Parathyroid adenoma (tissue), 2 donors: ENCODE measurements around the gene PODXL.

Source experiments
- H2AFZ ChIP-seq: fragments of 300-600 bp; sonication (generic); one replicate; pipeline ENCODE4 v1.7.0; 2017; ENCODE audit warnings: antibody characterized with exemption, mild to moderate bottlenecking
- H3K27ac ChIP-seq: fragments of 300-600 bp; sonication (generic); one replicate; pipeline ENCODE4 v1.7.0; 2017
- H3K27me3 ChIP-seq: fragments of 300-600 bp; sonication (generic); one replicate; pipeline ENCODE4 v1.7.0; 2017; ENCODE audit warnings: low read length; ENCODE audit not compliant: control insufficient read depth, insufficient read depth
- H3K36me3 ChIP-seq: fragments of 300-600 bp; sonication (generic); one replicate; pipeline ENCODE4 v1.7.0; 2017; ENCODE audit warnings: low read length; ENCODE audit not compliant: control insufficient read depth, insufficient read depth
- H3K4me1 ChIP-seq: fragments of 300-600 bp; sonication (generic); one replicate; pipeline ENCODE4 v1.7.0; 2017; ENCODE audit warnings: control low read depth
- H3K4me2 ChIP-seq: fragments of 300-600 bp; sonication (generic); one replicate; pipeline ENCODE4 v1.7.0; 2017; ENCODE audit warnings: low read length
- H3K4me3 ChIP-seq: fragments of 300-600 bp; sonication (generic); one replicate; pipeline ENCODE4 v1.7.0; 2017; ENCODE audit warnings: low read depth, low read length
- H3K79me2 ChIP-seq: fragments of 300-600 bp; sonication (generic); one replicate; pipeline ENCODE4 v1.7.0; 2017; ENCODE audit warnings: control low read depth
- H3K9ac ChIP-seq: fragments of 300-600 bp; sonication (generic); one replicate; pipeline ENCODE4 v1.7.0; 2017; ENCODE audit warnings: mild to moderate bottlenecking
- H3K9me3 ChIP-seq: fragments of 300-600 bp; sonication (generic); one replicate; pipeline ENCODE4 v1.7.0; 2017; ENCODE audit warnings: low read length; ENCODE audit not compliant: control insufficient read depth
- TF ChIP-seq, protein P1 (sequence below): fragments of 300-600 bp; sonication (generic); IDR thresholded peaks from one replicate; pipeline ENCODE4 v1.7.0; 2017; ENCODE audit warnings: antibody characterized with exemption, mild to moderate bottlenecking
- donor health status: primary hyperparathyroidism.

PODXL gene

DNA sequence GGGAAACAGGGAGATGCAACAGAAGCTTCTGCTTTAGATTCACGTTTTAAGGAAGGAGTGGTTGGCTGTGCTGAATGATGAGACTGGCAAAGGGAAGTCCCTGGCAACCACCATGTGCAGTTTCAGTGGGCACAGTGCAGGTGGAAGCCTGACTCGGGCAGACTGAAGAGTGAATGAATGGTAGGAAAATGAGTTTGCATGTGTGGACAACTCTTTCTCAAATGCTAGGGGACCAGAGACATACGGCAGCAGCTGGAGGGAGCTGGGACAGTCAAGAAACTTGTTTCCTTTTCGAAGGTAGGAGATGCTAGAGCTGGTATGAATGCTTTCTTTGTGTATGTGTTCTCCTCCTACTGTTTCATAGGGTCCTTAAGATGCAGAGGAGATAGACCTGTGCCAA lies 29.0 kb downstream of the PODXL start:
- Histone ChIP-seq H3K27ac (no peak overlapping the region), H3K36me3 (no peaks in the 10 kb centered on the region), H3K27me3 (no peaks in the 10 kb centered on the region), H3K4me3 (no peak overlapping the region), H3K79me2 (no peaks in the 10 kb centered on the region), H3K4me1 (no peaks in the 10 kb centered on the region), H2AFZ (no peak overlapping the region), H3K9me3 (no peaks in the 10 kb centered on the region), H3K9ac (no peak overlapping the region), H3K4me2 (no peak overlapping the region)
- TF ChIP-seq, protein P1, sequence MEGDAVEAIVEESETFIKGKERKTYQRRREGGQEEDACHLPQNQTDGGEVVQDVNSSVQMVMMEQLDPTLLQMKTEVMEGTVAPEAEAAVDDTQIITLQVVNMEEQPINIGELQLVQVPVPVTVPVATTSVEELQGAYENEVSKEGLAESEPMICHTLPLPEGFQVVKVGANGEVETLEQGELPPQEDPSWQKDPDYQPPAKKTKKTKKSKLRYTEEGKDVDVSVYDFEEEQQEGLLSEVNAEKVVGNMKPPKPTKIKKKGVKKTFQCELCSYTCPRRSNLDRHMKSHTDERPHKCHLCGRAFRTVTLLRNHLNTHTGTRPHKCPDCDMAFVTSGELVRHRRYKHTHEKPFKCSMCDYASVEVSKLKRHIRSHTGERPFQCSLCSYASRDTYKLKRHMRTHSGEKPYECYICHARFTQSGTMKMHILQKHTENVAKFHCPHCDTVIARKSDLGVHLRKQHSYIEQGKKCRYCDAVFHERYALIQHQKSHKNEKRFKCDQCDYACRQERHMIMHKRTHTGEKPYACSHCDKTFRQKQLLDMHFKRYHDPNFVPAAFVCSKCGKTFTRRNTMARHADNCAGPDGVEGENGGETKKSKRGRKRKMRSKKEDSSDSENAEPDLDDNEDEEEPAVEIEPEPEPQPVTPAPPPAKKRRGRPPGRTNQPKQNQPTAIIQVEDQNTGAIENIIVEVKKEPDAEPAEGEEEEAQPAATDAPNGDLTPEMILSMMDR, result no peak

DNA sequence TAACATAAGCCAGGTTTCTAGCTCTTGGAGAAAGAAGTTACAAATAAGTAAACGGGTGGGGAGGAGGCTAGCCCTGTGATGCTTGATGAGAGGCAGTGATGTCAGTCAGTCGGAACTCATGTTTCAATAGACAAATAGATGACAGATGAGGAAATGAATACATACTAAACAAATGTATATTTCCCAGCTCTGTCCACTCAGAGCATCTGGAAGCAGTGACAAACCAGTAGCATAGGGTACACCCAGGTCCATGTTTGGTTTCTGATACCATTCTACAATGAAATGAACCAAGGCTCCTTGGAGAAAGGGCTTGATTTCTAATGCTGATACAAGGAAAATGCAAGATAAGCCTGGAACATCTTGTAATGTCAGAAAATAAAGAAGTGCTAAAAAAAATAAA lies 30.6 kb downstream of the PODXL start:
- Histone ChIP-seq H3K4me3 (no peak overlapping the region), H3K79me2 (no peaks in the 10 kb centered on the region), H3K4me1 (no peaks in the 10 kb centered on the region), H3K9me3 (no peaks in the 10 kb centered on the region), H3K27me3 (no peaks in the 10 kb centered on the region), H2AFZ (no peak overlapping the region), H3K9ac (no peak overlapping the region), H3K4me2 (no peak overlapping the region), H3K27ac (no peak overlapping the region), H3K36me3 (no peaks in the 10 kb centered on the region)
- TF ChIP-seq, protein P1, result no peak

- no peak overlapping the region for H2AFZ ChIP-seq
- no peak overlapping the region for H3K9ac ChIP-seq
- no peak overlapping the region for H3K4me3 ChIP-seq
- no peaks in the 10 kb centered on the region for H3K27me3 ChIP-seq
- no peak overlapping the region for H3K27ac ChIP-seq
- H3K4me1 ChIP-seq, result no peaks in the 10 kb centered on the region
- H3K9me3 ChIP-seq, result no peaks in the 10 kb centered on the region
- H3K4me2 ChIP-seq, result no peak overlapping the region
- H3K36me3 ChIP-seq, result no peaks in the 10 kb centered on the region
- no peaks in the 10 kb centered on the region for H3K79me2 ChIP-seq
- TF ChIP-seq, protein P1, result no peak
Observed at GRCh38 chr7:131524703-131525102, 31.7 kb downstream of the PODXL start.

DNA sequence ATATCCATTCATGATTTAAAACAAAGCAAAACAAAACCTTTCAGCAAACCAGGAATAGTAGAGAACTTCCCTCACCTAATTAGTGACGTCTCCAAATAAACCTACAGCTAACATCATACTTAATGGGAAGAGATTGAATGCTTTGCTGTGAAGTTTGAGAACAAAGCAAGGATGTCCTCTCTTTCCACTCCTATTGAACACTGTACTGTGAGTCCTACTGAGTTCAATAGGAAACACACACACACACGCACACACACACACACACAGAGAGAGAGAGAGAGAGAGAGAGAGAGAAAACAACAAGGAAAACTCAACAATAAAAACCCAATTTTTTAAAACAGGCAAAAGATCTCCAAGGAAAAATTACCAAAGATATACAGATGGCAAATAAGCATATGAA lies 32.3 kb downstream of the PODXL start:
- no peak overlapping the region for H3K4me2 ChIP-seq
- no peaks in the 10 kb centered on the region for H3K27me3 ChIP-seq
- no peak overlapping the region for H3K27ac ChIP-seq
- H3K4me1 ChIP-seq, result no peaks in the 10 kb centered on the region
- no peaks in the 10 kb centered on the region for H3K79me2 ChIP-seq
- no peaks in the 10 kb centered on the region for H3K9me3 ChIP-seq
- H3K4me3 ChIP-seq, result no peak overlapping the region
- no peaks in the 10 kb centered on the region for H3K36me3 ChIP-seq
- H3K9ac ChIP-seq, result no peak overlapping the region
- H2AFZ ChIP-seq, result no peak overlapping the region
- TF ChIP-seq, protein P1, result no peak

DNA sequence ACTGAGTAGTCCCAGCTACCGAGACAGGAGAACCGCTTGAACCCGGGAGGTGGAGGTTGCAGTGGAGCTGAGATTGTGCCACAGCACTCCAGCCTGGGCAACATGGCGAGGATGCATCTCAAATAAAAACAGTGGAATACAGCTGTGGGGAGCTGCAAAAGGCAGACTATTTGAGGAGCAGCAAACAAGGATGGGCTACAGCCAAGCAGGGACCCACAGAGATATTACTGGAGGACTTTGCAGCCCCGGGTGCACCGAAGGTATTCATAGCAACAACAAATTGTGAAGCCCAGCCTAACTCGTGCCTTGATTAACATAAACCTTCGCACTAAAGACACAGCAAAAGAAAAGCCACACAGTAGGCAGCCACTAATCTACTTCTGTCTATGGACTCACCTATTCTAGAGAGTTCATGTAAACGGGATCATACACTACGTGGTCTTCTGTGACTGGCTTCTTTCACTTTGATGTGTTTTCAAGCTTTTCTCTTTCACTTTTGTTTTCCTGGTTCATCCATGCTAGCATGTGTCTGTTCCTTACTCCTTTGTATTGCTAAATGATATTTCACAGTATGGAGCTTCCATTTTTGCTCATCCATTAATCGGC lies 34.0 kb downstream of the PODXL start:
- Histone ChIP-seq H2AFZ (no peak overlapping the region), H3K9ac (no peak overlapping the region), H3K4me3 (no peak overlapping the region), H3K4me1 (no peaks in the 10 kb centered on the region), H3K9me3 (no peaks in the 10 kb centered on the region), H3K27ac (peak overlapping the region; percentile 9), H3K4me2 (no peak overlapping the region), H3K27me3 (no peaks in the 10 kb centered on the region), H3K79me2 (no peaks in the 10 kb centered on the region), H3K36me3 (no peaks in the 10 kb centered on the region)
- TF ChIP-seq, protein P1, result no peak
